Naive thymus-derived CD4-positive, alpha-beta T cell (primary cell): Measurements from ENCODE around the gene PPP1R37. TPM values are rescaled to one million over a fixed set of nuclear protein-coding genes. Genes with fewer than 3 reads are reported as not detected.

ENCODE experiments used
- ATAC-seq: fragments of 150-1000 bp; cut with Tn5 transposase; 2 replicates; pipeline ENCODE4 v1.10.0; 2021; ENCODE audit warnings: mild to moderate bottlenecking, moderate library complexity
- CTCF ChIA-PET: fragments of 350-600 bp; sonication (Branson Sonifier 250); formaldehyde crosslinking; loops from one replicate; lab custom pipeline; 2021; ENCODE audit warnings: antibody characterized with exemption; lab: Charles Lee
- POLR2A ChIA-PET: fragments of 350-600 bp; sonication (Branson Sonifier 250); formaldehyde crosslinking; loops from one replicate; lab custom pipeline; 2021; ENCODE audit warnings: antibody characterized with exemption, inconsistent platforms; lab: Charles Lee
- DNase-seq, 9 donors: peaks; one replicate each; pipeline versions ENCODE4 v3.0.0 to v3.0.0-alpha.2; 2020 to 2022; ENCODE audit warnings: mixed read lengths in 1 of 9
- H3K27ac ChIP-seq: one replicate; pipeline ENCODE4 v1.7.0; 2013; ENCODE audit warnings: mild to moderate bottlenecking, low read depth, low read length, moderate library complexity
- H3K27me3 ChIP-seq, 2 donors: one replicate each; pipeline ENCODE4 v1.7.0; 2013; ENCODE audit warnings: low read length in 2 of 2, mild to moderate bottlenecking in 2 of 2, moderate library complexity in 2 of 2; ENCODE audit not compliant: control insufficient read depth in 2 of 2, insufficient read depth in 2 of 2
- H3K36me3 ChIP-seq, 3 experiments: 1 replicate in 2 of 3; 2 replicates in 1 of 3; pipeline ENCODE4 v1.7.0; 2013; ENCODE audit warnings: low read length in 3 of 3, mild to moderate bottlenecking in 3 of 3, moderate library complexity in 1 of 3; ENCODE audit not compliant: insufficient read depth in 3 of 3, control insufficient read depth in 2 of 3
- H3K4me1 ChIP-seq, 2 donors: one replicate each; pipeline ENCODE4 v1.7.0; 2013; ENCODE audit warnings: low read length in 2 of 2, mild to moderate bottlenecking in 2 of 2, moderate library complexity in 1 of 2; ENCODE audit not compliant: control insufficient read depth in 2 of 2, insufficient read depth in 2 of 2
- H3K4me3 ChIP-seq: 2 replicates; pipeline ENCODE4 v1.7.0; 2013; ENCODE audit warnings: mild to moderate bottlenecking, low read length
- H3K9me3 ChIP-seq, 3 experiments: 1 replicate in 2 of 3; 2 replicates in 1 of 3; pipeline ENCODE4 v1.7.0; 2013; ENCODE audit warnings: low read length in 3 of 3; ENCODE audit not compliant: control insufficient read depth in 2 of 3
- H3K27ac Mint-ChIP-seq, 9 donors: one replicate each; pipeline ENCODE4 v1.8.0; 2020 to 2022; ENCODE audit warnings: mixed read lengths in 9 of 9, mild to moderate bottlenecking in 8 of 9, moderate library complexity in 5 of 9, inconsistent platforms in 2 of 9
- H3K27me3 Mint-ChIP-seq, 5 donors: one replicate each; pipeline ENCODE4 v1.8.0; 2021 to 2022; ENCODE audit warnings: mixed read lengths in 5 of 5, mild to moderate bottlenecking in 1 of 5
- H3K36me3 Mint-ChIP-seq, 5 donors: one replicate each; pipeline ENCODE4 v1.8.0; 2020 to 2022; ENCODE audit warnings: mixed read lengths in 5 of 5, mild to moderate bottlenecking in 3 of 5, inconsistent platforms in 1 of 5
- H3K4me1 Mint-ChIP-seq, 7 donors: one replicate each; pipeline ENCODE4 v1.8.0; 2020 to 2022; ENCODE audit warnings: mixed read lengths in 7 of 7, mild to moderate bottlenecking in 3 of 7, inconsistent platforms in 1 of 7
- H3K4me3 Mint-ChIP-seq, 10 donors: one replicate each; pipeline ENCODE4 v1.8.0; 2020 to 2022; ENCODE audit warnings: mild to moderate bottlenecking in 10 of 10, mixed read lengths in 10 of 10, moderate library complexity in 6 of 10, inconsistent platforms in 2 of 10
- H3K9me3 Mint-ChIP-seq, 11 donors: one replicate each; pipeline ENCODE4 v1.8.0; 2020 to 2022; ENCODE audit warnings: mixed read lengths in 11 of 11, mild to moderate bottlenecking in 4 of 11, inconsistent platforms in 1 of 11, moderate library complexity in 1 of 11
- intact Hi-C, 2 donors: fragments of 100-400 bp; cut with micrococcal nuclease; formaldehyde crosslinking; loops; one replicate each; pipeline ENCODE4 v1.15.1; 2023
- polyA plus RNA-seq, 2 donors: library from polyadenylated mRNA; unstranded; fragments of 300-500 nt; fragmentation: Illumina TruSeq; gene quantifications; one replicate each; pipeline ENCODE4 v1.2.3, GENCODE V29; 2021
- total RNA-seq, 6 experiments: library from RNA in 5 of 6; stranded (reverse) in 5 of 6; gene quantifications; 1 replicate in 5 of 6; 2 replicates in 1 of 6; pipeline ENCODE4 v1.2.3 and lab custom pipeline; 2021 to 2026

The PPP1R37 gene
- total and polyA plus RNA-seq, 7 experiments from 2014 or later = 1.4 to 28.3 (median 20.6) TPM

DNA sequence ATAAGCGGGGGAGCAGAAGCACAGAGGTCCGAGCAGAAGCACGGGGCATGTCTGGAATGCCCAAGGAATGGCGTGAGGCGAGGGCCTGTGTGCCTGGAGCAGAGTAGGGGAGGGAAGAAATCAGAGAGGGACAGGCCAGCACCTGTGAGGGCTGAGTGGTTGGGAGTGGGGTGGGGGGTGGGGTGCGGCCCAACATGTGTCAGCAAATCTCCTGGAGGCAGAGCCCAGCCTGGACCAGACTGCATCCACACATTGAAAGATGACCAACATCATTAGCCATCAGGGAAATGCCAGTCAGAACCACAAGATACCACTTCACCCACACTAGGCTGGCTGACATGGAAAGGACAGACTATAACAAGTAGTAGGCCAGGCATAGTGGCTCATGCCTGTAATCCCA, 42.9 kb upstream of the PPP1R37 start:
- Mint-ChIP-seq H3K36me3 (peaks cover 0 to 23% (median 3%) of the 10 kb centered on the region in 5 donors), H3K4me1 (peaks cover 36 to 45% (median 42%) of the 10 kb centered on the region in 7 donors), H3K4me3 (no peak overlapping the region), H3K9me3 (no peaks in the 10 kb centered on the region), H3K27me3 (no peaks in the 10 kb centered on the region), H3K27ac (peak overlapping the region in 4 of 9 donors; percentile 10 to 74 (median 51))
- Histone ChIP-seq H3K27me3 (no peaks in the 10 kb centered on the region), H3K4me1 (peaks cover 3 to 12% of the 10 kb centered on the region in 2 donors), H3K9me3 (no peaks in the 10 kb centered on the region), H3K36me3 (peaks cover 0 to 60% (median 18%) of the 10 kb centered on the region in 3 experiments), H3K4me3 (no peak overlapping the region), H3K27ac (no peak overlapping the region)
- intact Hi-C loops = no loop called here
- ATAC-seq (no peak), DNase-seq (no peak)
- ChIA-PET CTCF (no interaction called here), POLR2A (no interaction called here)

DNA sequence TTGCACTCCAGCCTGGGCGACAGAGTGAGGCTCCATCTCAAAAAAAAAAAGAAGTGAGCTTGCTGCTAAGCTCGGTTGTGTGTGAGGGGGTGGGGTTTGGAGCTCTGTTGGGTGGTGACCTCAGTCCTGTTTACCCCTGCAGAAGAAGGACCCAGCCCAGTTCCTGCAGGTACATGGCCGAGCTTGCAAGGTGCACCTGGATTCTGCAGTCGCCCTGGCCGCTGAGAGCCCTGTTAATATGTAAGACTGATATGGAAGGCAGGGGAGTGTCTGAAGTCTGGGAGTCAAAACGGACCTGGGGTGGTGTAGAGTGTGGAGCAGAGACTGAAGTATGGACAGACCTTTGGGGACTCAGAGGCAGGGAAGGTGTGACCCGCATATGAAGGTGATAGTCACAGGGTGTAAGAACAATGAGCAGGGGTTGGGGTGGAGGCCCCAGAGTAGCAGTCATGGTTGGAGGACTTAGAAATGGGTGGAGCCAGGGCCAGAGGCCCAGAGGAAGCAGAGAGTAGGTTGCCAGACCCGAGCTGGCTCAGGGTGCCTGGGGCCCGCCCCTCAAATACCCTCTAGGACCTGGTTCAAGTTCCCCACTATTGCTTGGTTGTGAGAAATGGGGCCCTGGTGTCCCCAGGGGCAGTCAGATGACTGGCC, 40.9 kb upstream of the PPP1R37 start:
- ATAC-seq (peak; percentile 55), DNase-seq (no peak)
- no peak overlapping the region for H3K4me3 Mint-ChIP-seq
- ChIA-PET CTCF (no interaction called here), POLR2A (no interaction called here)
- H3K4me3 ChIP-seq = no peak overlapping the region
- no peaks in the 10 kb centered on the region for H3K9me3 ChIP-seq
- intact Hi-C loops = no loop called here
- peak overlapping the region in 4 of 9 donors; percentile 2 to 63 (median 18) for H3K27ac Mint-ChIP-seq
- H3K4me1 ChIP-seq = peaks cover 3 to 4% of the 10 kb centered on the region in 2 donors
- no peaks in the 10 kb centered on the region for H3K9me3 Mint-ChIP-seq
- H3K27me3 ChIP-seq = no peaks in the 10 kb centered on the region
- peaks cover 0 to 18% (median 0%) of the 10 kb centered on the region in 5 donors for H3K36me3 Mint-ChIP-seq
- H3K36me3 ChIP-seq = peaks cover 0 to 60% (median 19%) of the 10 kb centered on the region in 3 experiments
- no peak overlapping the region for H3K27ac ChIP-seq
- H3K27me3 Mint-ChIP-seq = no peaks in the 10 kb centered on the region
- H3K4me1 Mint-ChIP-seq = peaks cover 18 to 34% (median 22%) of the 10 kb centered on the region in 7 donors

DNA sequence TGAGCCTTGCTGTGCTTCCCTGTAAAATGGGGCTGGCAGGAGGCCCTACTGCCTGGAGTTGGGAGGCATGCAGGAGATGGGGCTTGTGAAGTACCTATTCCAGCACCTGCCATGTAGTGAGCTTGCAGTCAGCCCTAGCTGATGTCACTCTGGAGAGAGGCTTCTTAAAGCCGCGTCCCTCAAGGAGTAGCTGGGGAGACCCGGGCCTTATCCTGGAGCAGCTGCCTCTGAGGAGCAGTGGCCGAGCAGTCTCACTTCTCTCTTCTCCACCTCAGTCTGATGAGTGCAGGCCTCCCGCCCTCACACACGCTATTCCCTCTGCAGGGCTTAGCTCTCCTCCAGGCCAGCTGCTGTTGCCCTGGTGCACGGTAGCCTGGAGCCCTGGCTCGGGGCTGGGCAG, 36.1 kb upstream of the PPP1R37 start:
- Histone ChIP-seq H3K4me3 (no peak overlapping the region), H3K27me3 (no peaks in the 10 kb centered on the region), H3K9me3 (no peaks in the 10 kb centered on the region), H3K4me1 (no peaks in the 10 kb centered on the region), H3K36me3 (peaks cover 0 to 98% (median 42%) of the 10 kb centered on the region in 3 experiments), H3K27ac (no peak overlapping the region)
- intact Hi-C loops = no loop called here
- ChIA-PET CTCF (interaction anchor here (0.6 to 1.1 kb wide), 2 partner anchors 68 to 430 kb away, joined by 3 read pairs; no protein-coding TSS in a partner anchor), POLR2A (interaction anchor here (0.6 kb wide), 1 partner anchor 20 kb away, joined by 3 read pairs; no protein-coding TSS in a partner anchor)
- Mint-ChIP-seq H3K36me3 (peaks cover 0 to 40% (median 5%) of the 10 kb centered on the region in 5 donors), H3K4me1 (peaks cover 0 to 21% (median 7%) of the 10 kb centered on the region in 7 donors), H3K27ac (no peak overlapping the region), H3K4me3 (no peak overlapping the region), H3K27me3 (no peaks in the 10 kb centered on the region), H3K9me3 (peaks cover 0 to 2% (median 0%) of the 10 kb centered on the region in 11 donors)
- ATAC-seq (no peak), DNase-seq (no peak)

GRCh38 chr19:45057444-45057843, 35.5 kb upstream of the PPP1R37 start:
- CTCF ChIA-PET = interaction anchor here (1.1 kb wide), 1 partner anchor 67 kb away, joined by 3 read pairs; no protein-coding TSS in a partner anchor
- peaks cover 0 to 2% (median 0%) of the 10 kb centered on the region in 11 donors for H3K9me3 Mint-ChIP-seq

DNA sequence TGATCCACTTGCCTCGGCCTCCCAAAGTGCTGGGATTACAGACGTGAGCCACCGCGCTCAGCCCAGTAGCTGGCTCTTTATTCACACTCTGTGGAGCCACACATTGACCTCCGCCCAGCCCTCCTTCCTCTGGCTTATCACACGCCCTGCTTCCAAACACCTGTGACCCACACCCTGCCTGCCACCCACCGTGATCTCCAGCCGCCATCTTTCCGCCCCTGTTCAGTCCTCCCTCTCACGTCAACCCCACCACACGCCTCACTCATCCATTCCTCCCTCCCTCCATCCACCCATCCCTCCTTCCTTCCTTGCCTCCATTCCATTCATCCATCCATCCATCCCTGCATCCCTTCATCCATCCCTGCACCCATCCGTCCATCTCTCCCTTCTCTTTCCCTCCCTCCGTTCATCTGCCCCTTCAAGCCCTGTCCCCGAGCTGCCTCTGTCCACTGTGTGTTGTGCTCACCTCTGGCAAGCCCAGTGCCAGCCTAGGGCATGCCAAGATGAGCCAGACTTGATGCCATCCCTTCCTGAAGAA, 34.3 kb upstream of the PPP1R37 start:
- no peak overlapping the region for H3K27ac ChIP-seq
- DNase-seq (no peak), ATAC-seq (no peak)
- ChIA-PET POLR2A (no interaction called here), CTCF (interaction anchor here (1.1 to 1.4 kb wide), 3 partner anchors 14 to 30 kb away, joined by 4 to 8 read pairs (median 4); partner anchors contain the start of gene CLASRP)
- peaks cover 0 to 95% (median 40%) of the 10 kb centered on the region in 3 experiments for H3K36me3 ChIP-seq
- intact Hi-C loops = loop anchor here (1.0 kb wide), 6 partner anchors 18 to 155 kb away; partner anchors contain the start of genes CLASRP (in 1 of the 2) and ZNF296 (in 1 of the 2)
- Mint-ChIP-seq H3K4me1 (peaks cover 0 to 15% (median 3%) of the 10 kb centered on the region in 7 donors), H3K36me3 (peaks cover 3 to 39% (median 5%) of the 10 kb centered on the region in 5 donors), H3K27me3 (no peaks in the 10 kb centered on the region), H3K4me3 (no peak overlapping the region), H3K27ac (peak overlapping the region in 2 of 9 donors; percentile 38 to 75), H3K9me3 (peaks cover 0 to 2% (median 0%) of the 10 kb centered on the region in 11 donors)
- H3K9me3 ChIP-seq = no peaks in the 10 kb centered on the region
- H3K27me3 ChIP-seq = no peaks in the 10 kb centered on the region
- H3K4me3 ChIP-seq = no peak overlapping the region
- no peaks in the 10 kb centered on the region for H3K4me1 ChIP-seq

More at GRCh38 chr19:45057444-45057843, 35.5 kb upstream of the PPP1R37 start:
- Histone ChIP-seq H3K27ac (no peak overlapping the region), H3K4me1 (no peaks in the 10 kb centered on the region), H3K27me3 (no peaks in the 10 kb centered on the region), H3K9me3 (no peaks in the 10 kb centered on the region), H3K36me3 (peaks cover 0 to 96% (median 46%) of the 10 kb centered on the region in 3 experiments), H3K4me3 (no peak overlapping the region)
- Mint-ChIP-seq H3K27me3 (no peaks in the 10 kb centered on the region), H3K4me3 (no peak overlapping the region), H3K36me3 (peaks cover 0 to 37% (median 5%) of the 10 kb centered on the region in 5 donors), H3K27ac (no peak overlapping the region), H3K4me1 (peaks cover 0 to 15% (median 3%) of the 10 kb centered on the region in 7 donors)
- DNase-seq (no peak), ATAC-seq (no peak)
- intact Hi-C loops = no loop called here
- POLR2A ChIA-PET = interaction anchor here (0.6 kb wide), 1 partner anchor 21 kb away, joined by 3 read pairs; no protein-coding TSS in a partner anchor

DNA sequence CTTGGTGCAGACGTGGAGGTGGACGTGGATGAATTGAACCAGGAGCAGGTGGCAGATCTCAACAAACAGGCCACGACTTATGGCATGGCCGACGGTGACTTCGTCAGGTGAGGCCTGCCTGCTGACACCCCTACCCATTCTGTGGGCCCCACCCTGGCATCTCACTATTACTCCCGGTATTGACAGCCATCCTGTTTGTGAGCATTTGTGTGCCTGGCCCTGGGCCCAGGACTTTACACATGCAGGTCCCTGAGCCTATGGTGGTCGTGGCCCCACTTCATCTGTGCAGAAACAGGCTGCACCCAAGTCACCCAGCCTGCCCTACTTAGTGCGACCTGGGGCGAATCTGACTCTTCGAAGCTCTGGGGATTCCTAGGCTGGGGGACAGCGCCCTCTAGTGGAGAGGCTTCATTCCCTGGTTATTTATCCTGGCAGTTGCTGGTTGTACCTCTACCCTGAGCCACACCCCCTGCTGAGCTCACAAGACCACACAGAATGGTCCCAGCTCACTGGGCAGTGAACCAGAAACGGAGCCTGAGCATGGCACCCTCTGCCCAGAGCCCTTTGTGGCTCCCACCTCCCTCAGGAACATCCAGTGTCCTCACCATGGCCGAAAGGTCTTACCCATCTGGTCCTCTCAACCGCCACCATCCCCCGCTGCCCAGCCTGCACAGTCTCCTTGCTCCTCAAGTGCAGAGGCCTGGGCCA, 33.6 kb upstream of the PPP1R37 start:
- no peaks in the 10 kb centered on the region for H3K4me1 ChIP-seq
- H3K27me3 Mint-ChIP-seq = no peaks in the 10 kb centered on the region
- ATAC-seq = peak; percentile 95
- peak overlapping the region in 8 of 9 donors; percentile 16 to 90 (median 66) for H3K27ac Mint-ChIP-seq
- H3K4me3 Mint-ChIP-seq = no peak overlapping the region
- CTCF ChIA-PET = interaction anchor here (0.5 to 1.5 kb wide), 9 partner anchors 9 to 70 kb away, joined by 3 to 8 read pairs (median 4); partner anchors contain the start of gene CLASRP
- intact Hi-C loops = loop anchor here (1.0 kb wide), 6 partner anchors 17 to 156 kb away; partner anchors contain the start of genes CLASRP (in 1 of the 2) and ZNF296 (in 1 of the 2)
- H3K36me3 ChIP-seq = peaks cover 0 to 95% (median 38%) of the 10 kb centered on the region in 3 experiments
- H3K36me3 Mint-ChIP-seq = peaks cover 3 to 35% (median 5%) of the 10 kb centered on the region in 5 donors
- H3K9me3 Mint-ChIP-seq = peaks cover 0 to 2% (median 0%) of the 10 kb centered on the region in 11 donors
- peaks cover 0 to 15% (median 3%) of the 10 kb centered on the region in 7 donors for H3K4me1 Mint-ChIP-seq
- no peaks in the 10 kb centered on the region for H3K27me3 ChIP-seq
- DNase-seq = peak; percentile 60 to 86 (median 75)
- POLR2A ChIA-PET = no interaction called here
- H3K27ac ChIP-seq = no peak overlapping the region
- H3K4me3 ChIP-seq = no peak overlapping the region
- H3K9me3 ChIP-seq = no peaks in the 10 kb centered on the region
